ENCODE measurements around the gene DNAH17. TPM values are rescaled to one million over a fixed set of nuclear protein-coding genes. Genes with fewer than 3 reads are reported as not detected.

DNAH17 gene, protein sequence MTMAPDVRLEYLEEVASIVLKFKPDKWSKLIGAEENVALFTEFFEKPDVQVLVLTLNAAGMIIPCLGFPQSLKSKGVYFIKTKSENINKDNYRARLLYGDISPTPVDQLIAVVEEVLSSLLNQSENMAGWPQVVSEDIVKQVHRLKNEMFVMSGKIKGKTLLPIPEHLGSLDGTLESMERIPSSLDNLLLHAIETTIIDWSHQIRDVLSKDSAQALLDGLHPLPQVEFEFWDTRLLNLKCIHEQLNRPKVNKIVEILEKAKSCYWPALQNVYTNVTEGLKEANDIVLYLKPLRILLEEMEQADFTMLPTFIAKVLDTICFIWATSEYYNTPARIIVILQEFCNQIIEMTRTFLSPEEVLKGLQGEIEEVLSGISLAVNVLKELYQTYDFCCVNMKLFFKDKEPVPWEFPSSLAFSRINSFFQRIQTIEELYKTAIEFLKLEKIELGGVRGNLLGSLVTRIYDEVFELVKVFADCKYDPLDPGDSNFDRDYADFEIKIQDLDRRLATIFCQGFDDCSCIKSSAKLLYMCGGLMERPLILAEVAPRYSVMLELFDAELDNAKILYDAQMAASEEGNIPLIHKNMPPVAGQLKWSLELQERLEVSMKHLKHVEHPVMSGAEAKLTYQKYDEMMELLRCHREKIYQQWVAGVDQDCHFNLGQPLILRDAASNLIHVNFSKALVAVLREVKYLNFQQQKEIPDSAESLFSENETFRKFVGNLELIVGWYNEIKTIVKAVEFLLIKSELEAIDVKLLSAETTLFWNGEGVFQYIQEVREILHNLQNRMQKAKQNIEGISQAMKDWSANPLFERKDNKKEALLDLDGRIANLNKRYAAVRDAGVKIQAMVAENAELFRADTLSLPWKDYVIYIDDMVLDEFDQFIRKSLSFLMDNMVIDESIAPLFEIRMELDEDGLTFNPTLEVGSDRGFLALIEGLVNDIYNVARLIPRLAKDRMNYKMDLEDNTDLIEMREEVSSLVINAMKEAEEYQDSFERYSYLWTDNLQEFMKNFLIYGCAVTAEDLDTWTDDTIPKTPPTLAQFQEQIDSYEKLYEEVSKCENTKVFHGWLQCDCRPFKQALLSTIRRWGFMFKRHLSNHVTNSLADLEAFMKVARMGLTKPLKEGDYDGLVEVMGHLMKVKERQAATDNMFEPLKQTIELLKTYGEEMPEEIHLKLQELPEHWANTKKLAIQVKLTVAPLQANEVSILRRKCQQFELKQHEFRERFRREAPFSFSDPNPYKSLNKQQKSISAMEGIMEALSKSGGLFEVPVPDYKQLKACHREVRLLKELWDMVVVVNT (N-terminal part only)
- 1.4 to 2.6 TPM (median 1.5 TPM) in 5 replicates for total RNA-seq (2022; extraction: Qiagen RNA extraction; ENCODE audit: low read depth)

DNA sequence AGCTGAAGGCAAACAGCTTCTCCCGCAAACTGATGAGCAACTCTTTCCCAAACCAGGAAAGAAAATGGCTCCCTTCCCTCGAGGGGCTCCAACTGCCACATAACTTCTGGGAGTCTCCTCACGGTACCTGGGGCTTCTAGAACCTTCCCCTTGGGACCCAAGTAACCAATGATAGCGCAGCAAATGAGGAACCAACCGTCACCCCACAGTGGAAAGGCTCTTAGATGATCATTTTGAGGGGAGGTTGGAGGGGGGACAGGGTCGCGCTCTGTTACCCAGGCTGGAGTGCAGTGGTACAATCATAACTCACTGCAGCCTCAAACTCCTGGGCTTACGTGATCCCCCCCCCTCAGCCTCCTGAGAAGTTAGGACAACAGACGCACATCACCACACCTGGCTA, at the start of gene DNAH17:
DNAH17 (minus strand) TSS at position 101 of the 400 bp plus-strand sequence. CDS start 2,339 bp downstream, outside the sequence.

DNA sequence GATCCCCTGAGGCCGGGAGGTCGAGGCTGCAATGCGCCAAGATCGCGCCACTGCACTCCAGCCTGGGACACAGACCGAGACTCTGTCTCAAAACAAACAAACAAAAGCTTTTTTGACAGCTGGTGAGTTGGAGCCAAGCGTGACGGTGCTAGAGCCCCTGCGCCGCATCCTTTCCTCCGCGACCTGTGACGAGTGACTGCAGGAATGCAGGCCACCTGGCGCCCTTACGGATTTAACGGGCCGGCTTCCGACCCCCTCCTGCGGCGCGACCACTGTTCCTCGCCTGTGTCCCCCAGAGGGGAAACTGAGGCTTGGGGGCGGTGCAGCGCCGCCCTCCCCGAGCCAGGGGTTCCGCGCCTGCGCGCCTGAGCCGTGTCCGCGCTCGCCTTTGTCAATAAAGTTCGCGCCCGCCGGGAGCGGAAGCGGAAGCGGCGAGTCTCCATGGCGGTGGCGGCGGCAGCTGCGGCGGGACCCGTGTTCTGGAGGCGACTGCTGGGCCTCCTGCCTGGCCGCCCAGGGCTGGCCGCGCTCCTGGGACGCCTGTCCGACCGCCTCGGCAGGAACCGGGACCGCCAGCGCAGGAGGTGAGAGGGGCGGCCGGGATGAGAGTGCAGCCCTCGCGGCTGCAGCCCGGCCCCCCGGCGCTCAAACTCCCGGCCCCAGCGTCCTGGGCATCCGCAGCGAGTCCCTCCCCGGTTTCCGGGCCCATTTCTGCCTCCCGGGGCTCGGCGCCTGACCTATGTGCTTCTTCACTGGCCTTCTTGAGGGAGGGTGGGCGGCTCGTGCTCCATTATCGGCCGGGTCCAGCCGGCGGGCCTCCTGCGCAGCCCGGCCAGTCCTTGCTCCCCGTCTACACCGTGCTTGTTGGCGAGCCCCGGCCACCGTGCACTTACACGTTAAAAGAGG, 198.7 kb downstream of the DNAH17 start, which contains the start of gene PGS1:
PGS1 (plus strand) TSS at position 425 of the 906 bp plus-strand sequence; CDS start at position 442, 17 bp downstream.

Other genes with a start within 250 kb of the DNAH17 start
- 33.3 to 47.2 TPM (median 40.3 TPM) in 5 replicates for gene SOCS3, start 217.3 kb downstream of the DNAH17 start, total RNA-seq (2022; extraction: Qiagen RNA extraction; ENCODE audit: low read depth)
- 21.8 to 28.7 TPM (median 28.0 TPM) in 5 replicates for gene PGS1, start 198.7 kb downstream of the DNAH17 start, total RNA-seq (2022; extraction: Qiagen RNA extraction; ENCODE audit: low read depth)
- 40.8 to 46.5 TPM (median 43.4 TPM) in 5 replicates for gene CYTH1, start 204.9 kb upstream of the DNAH17 start, total RNA-seq (2022; extraction: Qiagen RNA extraction; ENCODE audit: low read depth)

Measured in A549 treated with CpdA at 1 μM for 4 hours (cell line).